ENCODE measurements around the gene CHST8. TPM values are rescaled to one million over a fixed set of nuclear protein-coding genes. Genes with fewer than 3 reads are reported as not detected.

Gene CHST8
- total RNA-seq, 1 donor from 2014 or later: 26.6 TPM

- H3K9me3 Mint-ChIP-seq: no peaks in the 10 kb centered on the region
- no peak overlapping the region for H3K4me3 Mint-ChIP-seq
- TF ChIP-seq CTCF (IDR thresholded peaks at IDR 0.05; ENCODE audit: unreplicated experiment): no peak
- H3K36me3 Mint-ChIP-seq: no peaks in the 10 kb centered on the region
- H3K27ac Mint-ChIP-seq: no peak overlapping the region
- DNase-seq (ENCODE audit: low spot score in 2 of 2, unreplicated experiment in 2 of 2): no peak
- peaks cover 9% of the 10 kb centered on the region for H3K4me1 Mint-ChIP-seq
- peaks cover 88% of the 10 kb centered on the region for H3K27me3 Mint-ChIP-seq (ENCODE audit: low read depth)
Measured at GRCh38 chr19:33618884-33619283, 2.9 kb upstream of the CHST8 start.

- H3K4me3 Mint-ChIP-seq: peak overlapping the region; percentile 48
- peaks cover 5% of the 10 kb centered on the region for H3K36me3 Mint-ChIP-seq
- H3K9me3 Mint-ChIP-seq: no peaks in the 10 kb centered on the region
- H3K4me1 Mint-ChIP-seq: peaks cover 18% of the 10 kb centered on the region
- no peak overlapping the region for H3K27ac Mint-ChIP-seq
- H3K27me3 Mint-ChIP-seq (ENCODE audit: low read depth): peaks cover 85% of the 10 kb centered on the region
- TF ChIP-seq CTCF (IDR thresholded peaks at IDR 0.05; ENCODE audit: unreplicated experiment): no peak
- DNase-seq (ENCODE audit: low spot score in 2 of 2, unreplicated experiment in 2 of 2): no peak
Measured at GRCh38 chr19:33620611-33621010, 1.1 kb upstream of the CHST8 start.

GRCh38 chr19:33621065-33621785 lies 528 bp upstream of the CHST8 start:
- Mint-ChIP-seq H3K9me3 (no peaks in the 10 kb centered on the region), H3K27me3 (ENCODE audit: low read depth) (peaks cover 84% of the 10 kb centered on the region), H3K36me3 (peaks cover 5% of the 10 kb centered on the region), H3K4me1 (peaks cover 18% of the 10 kb centered on the region), H3K27ac (no peak overlapping the region), H3K4me3 (peak overlapping the region; percentile 48)
- no peak for TF ChIP-seq CTCF (IDR thresholded peaks at IDR 0.05; ENCODE audit: unreplicated experiment)
- peak in 1 of 2 experiments; percentile 45 for DNase-seq (ENCODE audit: low spot score in 2 of 2, unreplicated experiment in 2 of 2)

- Mint-ChIP-seq H3K36me3 (peaks cover 5% of the 10 kb centered on the region), H3K9me3 (no peaks in the 10 kb centered on the region), H3K4me1 (peaks cover 18% of the 10 kb centered on the region), H3K4me3 (peak overlapping the region; percentile 73), H3K27me3 (ENCODE audit: low read depth) (peaks cover 80% of the 10 kb centered on the region), H3K27ac (no peak overlapping the region)
- no peak for DNase-seq (ENCODE audit: low spot score in 2 of 2, unreplicated experiment in 2 of 2)
- no peak for TF ChIP-seq CTCF (IDR thresholded peaks at IDR 0.05; ENCODE audit: unreplicated experiment)
Measured at GRCh38 chr19:33622505-33622808, 704 bp downstream of the CHST8 start.

GRCh38 chr19:33622809-33623511 lies 1.2 kb downstream of the CHST8 start:
- TF ChIP-seq CTCF (IDR thresholded peaks at IDR 0.05; ENCODE audit: unreplicated experiment): no peak
- Mint-ChIP-seq H3K27me3 (ENCODE audit: low read depth) (peaks cover 80% of the 10 kb centered on the region), H3K4me3 (peak overlapping the region; percentile 73), H3K36me3 (peaks cover 5% of the 10 kb centered on the region), H3K27ac (no peak overlapping the region), H3K4me1 (peaks cover 18% of the 10 kb centered on the region), H3K9me3 (no peaks in the 10 kb centered on the region)
- no peak for DNase-seq (ENCODE audit: low spot score in 2 of 2, unreplicated experiment in 2 of 2)

All from mesothelial cell of epicardium (in vitro differentiated cells).